GM18505 (cell line): ENCODE measurements around the gene B9D1.

Source experiments
- ATAC-seq: cut with Tn5 transposase; IDR thresholded peaks from one replicate; pipeline ENCODE4 v1.9.1; 2021; ENCODE audit not compliant: unreplicated experiment
- POLR2A ChIP-seq: IDR thresholded peaks from 4 replicates; pipeline ENCODE4 v1.6.1; 2011; ENCODE audit warnings: borderline replicate concordance; ENCODE audit not compliant: insufficient read depth, insufficient read length; ENCODE audit errors: extremely low read depth

The B9D1 gene

DNA sequence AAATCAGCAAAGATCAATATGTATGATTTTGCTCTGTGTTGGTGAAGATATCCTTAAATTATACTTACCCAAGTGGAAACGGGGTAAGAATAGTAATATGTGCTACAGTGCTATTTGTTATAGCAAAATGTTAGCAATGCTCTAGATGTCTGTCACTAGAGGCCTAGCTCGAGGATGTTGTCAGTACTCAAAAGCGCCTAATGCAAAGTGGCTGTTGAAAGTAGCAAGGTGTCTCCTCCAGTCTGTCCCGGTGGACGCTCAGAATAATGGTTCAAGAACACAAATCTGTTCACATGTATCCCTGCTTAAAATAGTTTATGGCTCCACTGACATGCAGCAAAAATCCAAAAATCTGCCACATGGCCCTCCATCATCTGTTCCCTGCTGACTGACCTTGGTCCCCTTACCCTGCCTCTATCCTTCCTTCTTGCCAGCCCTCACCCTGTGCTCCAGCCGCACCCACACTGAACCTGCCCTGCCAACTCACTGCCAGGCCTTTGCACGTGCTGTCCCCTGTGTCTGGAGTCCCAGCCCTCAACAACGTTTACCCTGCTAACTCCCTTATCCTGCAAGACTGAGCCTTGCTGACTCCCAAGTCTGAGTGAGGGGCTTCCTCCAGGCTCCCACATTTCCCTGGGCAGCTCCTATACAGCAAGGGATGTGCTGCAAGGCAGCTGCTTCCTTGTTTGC, 38.9 kb upstream of the B9D1 start:
- no peak for TF ChIP-seq POLR2A
- no peak for ATAC-seq

DNA sequence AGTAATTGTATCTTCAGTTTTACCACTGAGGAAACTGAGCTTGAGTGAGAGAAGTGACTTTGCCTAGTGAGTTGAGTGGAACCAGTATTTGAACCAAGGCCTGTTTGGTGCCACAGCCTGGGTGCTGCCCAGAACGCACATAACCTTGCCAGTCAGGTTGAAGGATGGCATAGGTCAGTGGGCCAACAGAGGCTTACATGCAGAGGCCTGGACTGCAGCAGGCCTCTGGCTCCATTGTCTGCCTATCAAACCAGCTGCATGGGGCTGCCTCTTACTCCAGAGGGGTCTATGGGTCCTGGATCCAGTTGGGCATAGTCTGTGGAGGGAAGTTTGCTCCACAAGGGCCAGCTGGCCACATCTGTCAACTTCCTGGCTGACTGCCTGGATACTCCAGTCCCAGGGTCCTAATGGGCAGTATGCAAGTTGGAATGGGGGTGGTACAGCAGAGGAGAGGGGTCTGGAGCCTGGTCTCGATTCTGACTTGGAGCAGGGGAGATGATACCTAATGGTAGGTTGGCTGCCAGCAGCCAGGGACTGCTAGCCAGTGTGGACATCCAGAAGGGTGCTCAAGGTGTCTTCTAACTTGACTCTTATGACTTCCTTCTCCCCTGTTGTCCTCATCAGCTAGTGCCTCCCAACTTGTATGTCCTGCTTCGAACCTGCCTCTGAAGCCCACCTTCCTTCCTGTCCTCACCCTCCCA, 37.4 kb upstream of the B9D1 start:
- ATAC-seq = no peak
- TF ChIP-seq POLR2A = no peak

DNA sequence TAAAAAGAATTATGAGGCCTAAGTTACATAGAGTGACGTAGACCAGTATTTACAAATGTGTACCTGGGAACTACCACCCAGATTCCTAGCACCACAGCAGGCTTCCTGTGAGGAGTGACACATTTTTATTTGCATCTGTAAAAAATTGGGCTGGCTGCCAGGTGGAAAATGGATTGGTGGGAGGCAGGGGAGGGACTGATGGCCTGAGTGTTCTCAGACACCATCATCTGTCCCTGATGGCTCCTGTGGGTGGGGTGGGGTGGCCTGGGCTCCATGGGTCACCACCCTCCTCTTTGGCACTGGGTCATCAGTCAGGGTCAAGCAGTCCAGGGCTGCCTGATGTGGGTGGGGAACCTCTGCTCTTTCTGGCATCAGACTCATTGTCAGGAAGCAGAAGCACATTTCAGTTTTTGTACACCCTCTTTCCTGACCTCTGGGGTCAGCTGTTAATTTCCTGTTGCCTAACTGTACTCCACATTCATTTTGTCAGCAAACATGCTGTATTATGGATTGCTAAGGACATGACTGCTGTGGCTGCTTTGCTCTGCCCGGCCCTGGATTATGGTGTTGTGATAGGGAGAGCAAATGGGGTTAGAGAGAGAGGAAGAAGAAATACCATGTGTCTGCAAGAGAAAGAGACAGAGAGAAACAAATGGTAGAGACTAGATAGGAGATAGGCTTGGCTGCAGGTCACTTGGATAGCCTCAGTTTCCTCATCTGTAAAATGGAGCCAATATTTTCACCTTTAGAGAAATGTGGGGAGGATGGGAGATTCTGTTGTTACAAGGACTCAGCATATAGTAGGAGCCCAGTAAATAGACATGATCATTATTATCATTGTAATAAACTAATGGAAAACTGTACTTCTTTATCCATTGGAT, 36.0 kb upstream of the B9D1 start:
- no peak for TF ChIP-seq POLR2A
- no peak for ATAC-seq

DNA sequence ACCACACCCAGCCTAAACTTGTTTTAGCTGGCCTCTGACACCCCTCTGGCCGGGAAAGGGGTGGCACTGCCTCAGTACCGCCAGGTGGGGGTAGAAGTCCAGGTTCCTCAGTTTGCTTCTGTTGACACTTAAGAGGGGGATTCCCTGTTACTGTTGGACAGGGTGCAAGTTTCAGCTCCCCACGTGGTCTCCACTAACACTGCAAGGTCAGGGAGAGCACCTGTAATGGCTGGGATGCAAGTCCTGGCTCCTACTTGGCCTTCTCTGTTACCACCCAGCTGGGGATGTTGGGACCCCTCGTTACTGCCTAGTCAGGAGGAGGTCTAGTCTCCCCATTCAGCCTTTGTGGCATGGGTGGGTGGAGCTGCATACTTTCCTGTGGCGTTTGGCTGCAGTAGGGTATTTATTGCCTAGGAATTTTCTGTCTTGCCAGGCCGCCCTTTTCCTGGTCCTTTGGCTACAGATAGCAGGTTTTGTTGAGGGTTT, 35.1 kb upstream of the B9D1 start:
- no peak for TF ChIP-seq POLR2A
- ATAC-seq = no peak

DNA sequence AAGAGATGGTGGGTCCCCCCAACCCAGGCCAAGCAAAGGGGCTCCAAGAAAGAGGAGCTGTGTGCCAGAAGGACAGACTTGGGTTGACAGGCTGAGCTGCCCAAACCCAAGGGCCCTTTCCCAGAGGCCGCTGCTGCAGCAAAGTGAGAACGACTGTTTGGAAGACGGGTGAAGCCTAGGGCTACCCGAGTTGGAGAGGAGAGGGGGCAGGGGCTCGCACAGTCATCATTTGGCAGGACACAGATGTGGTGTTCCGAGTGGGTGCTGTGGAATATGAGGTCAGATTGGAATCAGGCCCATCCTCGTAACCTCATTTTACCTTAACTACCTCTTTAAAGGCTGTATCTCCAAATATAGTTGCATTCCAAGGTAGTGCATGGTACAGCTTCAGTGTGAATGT, 29.8 kb upstream of the B9D1 start:
- TF ChIP-seq POLR2A = no peak
- no peak for ATAC-seq

DNA sequence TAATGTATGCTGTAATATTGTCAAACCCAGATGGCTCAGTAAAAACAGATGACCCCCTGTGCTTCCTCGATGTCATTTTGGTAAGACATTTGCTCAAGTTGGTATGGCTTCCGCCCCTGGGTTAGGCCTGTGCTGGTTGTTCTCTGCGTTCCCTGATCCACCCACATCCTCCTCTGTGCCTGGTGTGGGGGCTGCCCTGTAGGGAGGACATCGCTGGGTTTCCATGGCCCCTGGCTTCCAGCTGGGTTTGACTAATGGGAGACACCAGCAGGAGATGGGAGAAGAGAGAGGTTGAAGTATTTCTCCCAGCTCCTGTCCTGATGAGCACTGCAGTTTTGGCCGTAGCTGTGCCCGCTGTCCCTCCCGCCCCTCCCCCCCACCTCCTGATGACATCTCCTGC, 28.9 kb upstream of the B9D1 start:
- ATAC-seq = no peak
- no peak for TF ChIP-seq POLR2A

DNA sequence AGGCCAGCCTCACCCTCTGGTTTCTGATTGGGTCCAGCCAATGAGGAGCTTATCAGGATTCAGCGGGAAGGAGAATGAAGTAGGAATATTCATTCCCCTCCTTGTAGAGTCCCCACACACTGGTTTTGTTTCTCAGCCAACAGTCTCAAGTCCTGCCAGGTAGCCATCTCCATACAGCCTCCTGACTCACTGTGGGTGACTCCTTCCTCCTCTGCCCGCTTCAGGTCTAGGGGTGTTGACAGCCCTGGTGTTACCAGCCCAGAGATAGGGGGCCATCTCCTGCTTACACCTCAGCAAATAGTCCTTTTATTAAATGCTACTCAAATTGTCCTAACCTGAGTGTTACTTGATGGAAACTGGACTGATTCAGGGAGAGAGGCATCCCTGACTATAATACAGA, 28.4 kb upstream of the B9D1 start:
- no peak for ATAC-seq
- TF ChIP-seq POLR2A = no peak

DNA sequence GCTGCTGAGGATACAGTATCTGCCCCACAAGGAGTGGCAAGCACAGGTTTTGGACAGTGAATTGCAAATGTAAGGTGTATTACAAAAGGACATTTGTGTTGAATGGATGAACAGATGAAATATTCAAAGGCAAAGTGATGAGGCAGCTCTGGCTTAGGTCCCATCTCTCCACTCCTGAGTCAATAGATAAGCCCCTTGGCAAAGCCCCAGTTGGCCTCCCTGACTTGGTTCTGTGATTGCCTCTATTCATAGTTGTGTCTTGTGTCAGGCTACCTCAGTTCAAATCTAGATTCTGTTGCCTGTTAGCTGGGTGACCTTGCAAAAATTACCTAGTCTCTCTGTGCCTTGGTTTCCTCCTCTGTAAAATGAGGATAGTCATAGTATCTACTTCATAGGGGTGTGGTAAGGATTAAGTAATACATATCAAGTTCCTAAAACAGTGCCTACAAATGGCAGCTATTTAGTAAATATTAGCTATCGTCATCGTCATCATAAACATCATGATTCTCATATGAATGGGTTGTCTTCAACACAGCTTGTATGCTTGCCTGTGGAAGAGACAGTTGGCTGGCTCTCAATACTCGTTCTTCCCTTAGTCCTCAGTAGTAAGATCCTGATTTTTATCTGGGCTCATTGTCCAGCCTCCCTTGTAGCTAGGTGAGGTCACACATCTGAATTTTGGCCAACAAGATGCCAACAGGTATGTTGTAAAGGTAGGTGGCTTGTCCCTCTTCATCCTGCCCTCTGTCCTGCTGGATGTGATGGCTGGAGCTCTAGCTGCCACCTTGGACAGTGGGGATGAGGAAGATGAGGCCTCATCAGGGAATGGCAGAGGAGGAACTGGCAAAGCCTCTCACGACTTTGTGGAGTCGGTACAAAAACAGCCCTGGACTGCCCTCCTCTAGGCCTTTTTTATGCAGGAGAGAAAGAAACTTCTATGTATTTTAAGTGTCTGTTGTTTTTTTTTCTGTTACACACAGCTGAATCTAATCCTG, 26.6 kb upstream of the B9D1 start:
- ATAC-seq = no peak
- TF ChIP-seq POLR2A = no peak

DNA sequence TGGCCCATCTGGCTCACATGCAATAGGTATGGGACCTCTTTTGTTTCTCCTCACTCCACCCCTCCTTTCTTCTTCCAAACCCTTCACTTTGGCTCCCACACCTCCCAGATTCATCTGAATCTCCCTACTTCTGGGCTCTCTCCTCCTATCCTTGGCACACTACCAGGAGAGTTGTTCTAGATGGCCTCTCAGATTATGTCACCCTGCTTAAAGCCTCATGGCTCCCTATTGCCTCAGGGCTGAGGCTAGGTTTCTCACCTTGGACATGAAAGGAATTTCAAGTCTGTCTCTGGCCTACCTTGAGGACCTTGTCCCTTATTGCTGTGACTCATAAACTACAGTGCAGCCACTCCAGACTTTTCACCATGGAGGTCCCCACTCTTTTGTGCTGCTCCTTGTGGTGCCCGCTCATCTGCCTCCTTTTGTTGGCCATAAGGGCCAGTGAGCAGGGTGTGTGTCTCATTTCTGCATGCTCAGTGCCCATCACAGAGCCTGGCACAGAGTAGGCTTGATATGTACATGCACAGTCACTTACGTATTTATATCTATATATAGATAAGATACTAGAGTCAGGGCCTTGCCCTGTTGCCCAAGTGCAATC, 25.5 kb upstream of the B9D1 start:
- TF ChIP-seq POLR2A = no peak
- no peak for ATAC-seq

DNA sequence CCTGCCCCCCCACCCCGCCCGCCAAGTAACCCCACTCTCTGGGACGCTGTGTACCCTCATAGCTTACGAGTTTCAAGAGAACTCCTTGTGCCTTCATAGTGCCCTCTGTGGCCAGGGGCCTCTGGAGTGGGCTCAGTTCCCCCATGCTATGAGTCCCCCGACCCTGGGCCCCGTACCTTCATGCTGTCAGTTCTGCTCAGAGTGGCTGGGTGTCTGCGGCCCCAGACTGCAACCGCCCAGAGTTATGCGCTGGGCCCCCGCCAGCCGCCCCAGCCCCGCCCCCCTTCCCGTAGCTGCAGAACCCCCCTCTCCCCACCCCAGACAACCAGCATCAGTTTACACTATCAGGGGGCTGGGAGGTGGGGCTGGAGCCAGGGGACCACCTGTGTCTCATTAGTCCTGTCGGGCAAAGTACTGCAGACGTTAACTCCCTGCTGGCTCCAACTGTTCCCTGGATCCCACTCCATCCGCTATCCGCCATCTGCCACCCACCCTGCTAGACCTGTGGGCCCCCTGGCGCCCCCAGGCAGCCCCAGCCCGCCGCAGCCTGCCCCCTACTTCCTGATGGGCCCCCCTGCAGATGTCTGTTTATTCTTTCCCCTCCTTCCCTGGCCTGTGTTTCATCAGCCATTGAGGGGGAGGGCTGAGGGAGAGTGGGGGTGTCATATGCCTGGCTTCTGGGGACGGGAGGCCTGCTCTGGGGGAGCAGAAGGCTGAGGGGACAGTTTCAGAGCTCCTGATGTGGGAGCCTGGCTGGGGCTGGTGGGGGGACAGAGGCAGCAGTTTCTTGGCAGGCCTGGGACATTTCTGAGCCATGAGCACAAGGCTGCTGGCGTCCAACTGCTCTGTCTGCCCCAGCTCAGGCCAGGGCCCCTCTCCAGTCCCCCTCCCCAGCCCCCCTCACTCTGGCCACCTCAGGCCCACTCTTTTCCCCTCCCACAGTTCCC, 24.7 kb upstream of the B9D1 start, which contains the start of gene MFAP4:
Gene MFAP4, minus strand, starts transcription at position 217 of the 947 bp plus-strand sequence. Its CDS starts 35 bp downstream, at position 182.
- ATAC-seq = no peak
- TF ChIP-seq POLR2A = no peak

DNA sequence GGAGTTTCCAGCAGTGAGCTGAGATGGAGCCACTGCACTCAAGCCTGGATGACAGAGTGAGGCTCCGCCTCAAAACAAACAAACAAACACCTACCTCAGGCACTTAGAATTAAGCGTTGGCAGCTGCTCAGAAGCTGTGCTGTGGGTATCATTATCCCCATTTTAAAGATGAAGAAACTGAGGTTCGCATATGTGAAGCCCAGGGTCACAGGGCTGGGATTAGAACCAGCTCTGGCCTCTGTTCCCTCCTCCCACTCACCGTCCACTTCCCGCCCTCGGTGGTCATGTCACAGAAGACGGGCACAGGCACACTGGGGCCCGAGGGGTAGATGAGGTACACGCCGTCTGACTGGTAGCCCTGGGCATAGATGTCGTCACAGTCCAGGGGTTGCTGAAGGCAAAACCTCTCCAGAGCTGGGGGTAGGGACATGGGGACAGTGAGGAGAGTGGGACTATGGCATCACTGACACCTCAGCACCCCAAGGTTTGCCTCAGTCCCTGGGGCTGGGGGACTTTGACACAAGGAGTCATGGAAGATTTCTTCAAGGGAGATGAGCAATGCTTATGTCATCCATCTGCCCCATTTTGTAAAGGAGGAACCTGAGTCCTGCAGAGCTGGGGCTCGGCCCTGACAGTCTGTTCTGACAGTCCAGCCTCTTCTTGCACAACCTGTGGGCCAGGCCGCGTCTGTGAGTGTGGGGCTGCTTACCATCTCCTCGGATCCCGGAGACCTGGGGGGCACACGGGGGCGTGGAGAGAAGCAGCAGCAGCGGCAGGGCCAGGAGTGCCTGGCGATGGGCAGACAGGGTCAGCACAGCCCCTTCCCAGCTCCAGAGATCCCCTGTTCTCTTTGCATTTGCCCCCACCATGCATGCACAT, 23.8 kb upstream of the B9D1 start:
- TF ChIP-seq POLR2A = no peak
- no peak for ATAC-seq

DNA sequence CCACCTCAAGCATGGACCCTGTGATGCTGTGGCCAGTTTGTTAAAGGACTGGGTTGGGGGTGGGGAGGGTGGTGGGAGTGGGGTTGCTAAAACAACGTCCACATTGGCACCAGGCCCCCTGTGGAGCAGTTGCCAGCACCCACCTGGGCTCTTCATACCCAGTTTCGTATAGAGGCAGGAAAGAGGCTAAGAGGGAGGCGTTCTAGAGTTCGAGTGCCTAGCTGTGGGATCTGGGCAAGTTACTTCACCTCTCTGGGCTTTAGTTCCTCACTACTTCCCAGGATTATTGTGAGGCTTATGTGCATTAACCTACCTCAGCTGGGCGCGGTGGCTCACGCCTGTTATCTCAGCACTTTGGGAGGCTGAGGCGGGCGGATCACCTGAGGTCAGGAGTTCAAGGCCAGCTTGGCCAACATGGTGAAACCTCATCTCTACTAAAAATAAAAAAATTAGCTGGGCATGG, 23.0 kb upstream of the B9D1 start:
- no peak for TF ChIP-seq POLR2A
- no peak for ATAC-seq
